GOT3 (cell line): ENCODE measurements around the gene CGA.

ENCODE experiments used
- DNase-seq: peaks from one replicate; lab custom pipeline; 2025; ENCODE audit warnings: mixed read lengths; lab: John Stamatoyannopoulos, UW

The CGA gene

GRCh38 chr6:87088076-87088475 lies 6.8 kb downstream of the CGA start:
- DNase-seq, result no peak

GRCh38 chr6:87082160-87082721 lies 12.7 kb downstream of the CGA start:
- no peak for DNase-seq

GRCh38 chr6:87078983-87079616 lies 15.8 kb downstream of the CGA start:
- no peak for DNase-seq

- no peak for DNase-seq
Measured at GRCh38 chr6:87075168-87075567, 19.7 kb downstream of the CGA start.

GRCh38 chr6:87074101-87074621 lies 20.7 kb downstream of the CGA start:
- no peak for DNase-seq

- no peak for DNase-seq
Measured at GRCh38 chr6:87071683-87072082, 23.2 kb downstream of the CGA start.

- no peak for DNase-seq
Measured at GRCh38 chr6:87070741-87071140, 24.2 kb downstream of the CGA start.

GRCh38 chr6:87068795-87069194 lies 26.1 kb downstream of the CGA start:
- DNase-seq, result no peak

- no peak for DNase-seq
Measured at GRCh38 chr6:87066449-87067333, 28.2 kb downstream of the CGA start.

- no peak for DNase-seq
Measured at GRCh38 chr6:87065117-87065516, 29.8 kb downstream of the CGA start.

GRCh38 chr6:87059943-87060342 lies 35.0 kb downstream of the CGA start:
- DNase-seq, result no peak

GRCh38 chr6:87054143-87054833 lies 40.6 kb downstream of the CGA start:
- DNase-seq, result no peak

GRCh38 chr6:87053312-87053711 lies 41.6 kb downstream of the CGA start:
- DNase-seq, result no peak

GRCh38 chr6:87049779-87050178 lies 45.1 kb downstream of the CGA start:
- no peak for DNase-seq

- no peak for DNase-seq
Measured at GRCh38 chr6:87045521-87046075, 49.3 kb downstream of the CGA start.

GRCh38 chr6:87040729-87041128 lies 54.2 kb downstream of the CGA start:
- DNase-seq, result no peak
